Measurements from ENCODE around the gene EFCAB9.

EFCAB9 gene

DNA sequence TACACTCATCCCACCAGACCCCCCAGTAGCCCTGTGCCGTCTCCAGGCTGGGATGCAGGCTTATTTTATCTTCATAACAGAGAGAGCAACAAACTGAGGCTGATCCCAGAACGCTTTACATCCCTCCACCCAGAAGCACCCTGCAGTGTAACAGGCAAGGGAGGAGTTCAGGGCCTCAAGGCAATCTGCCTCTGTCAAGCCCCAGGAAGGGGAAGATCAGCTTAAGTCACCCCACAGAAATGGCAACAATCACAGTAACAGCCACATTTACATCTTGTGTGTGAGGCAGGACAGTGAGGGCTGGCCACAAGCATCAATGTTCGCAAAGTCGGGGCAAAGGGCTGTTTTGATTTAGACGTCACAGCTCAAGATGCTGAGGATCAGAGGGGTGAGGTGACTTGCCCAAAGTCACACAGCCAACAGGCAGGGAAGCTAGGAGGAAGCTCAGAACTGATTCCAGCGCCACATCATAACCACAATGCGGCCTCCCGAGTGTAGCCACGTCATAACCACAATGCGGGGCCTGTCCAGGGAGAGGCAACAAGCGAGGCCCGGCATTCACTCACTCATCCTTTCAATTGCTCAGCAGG is 20.3 kb upstream of the EFCAB9 start:
- H3K9ac ChIP-seq (ENCODE audit: low read length) = no peak overlapping the region
- H3K27ac ChIP-seq (ENCODE audit: low read length) = no peak overlapping the region
- no peaks in the 10 kb centered on the region for H4K20me1 ChIP-seq (ENCODE audit: insufficient read depth, low read length)
- H3K4me1 ChIP-seq (ENCODE audit: low read length) = peaks cover 24% of the 10 kb centered on the region
- H3K79me2 ChIP-seq (ENCODE audit: low read length) = peaks cover 97% of the 10 kb centered on the region
- TF ChIP-seq EZH2 (optimal IDR thresholded peaks at IDR 0.05; ENCODE audit: low read depth, low read length) = no peak
- no peak for TF ChIP-seq EZH2phosphoT487 (IDR thresholded peaks at IDR 0.05; ENCODE audit: low read length)
- TF ChIP-seq, protein P1, sequence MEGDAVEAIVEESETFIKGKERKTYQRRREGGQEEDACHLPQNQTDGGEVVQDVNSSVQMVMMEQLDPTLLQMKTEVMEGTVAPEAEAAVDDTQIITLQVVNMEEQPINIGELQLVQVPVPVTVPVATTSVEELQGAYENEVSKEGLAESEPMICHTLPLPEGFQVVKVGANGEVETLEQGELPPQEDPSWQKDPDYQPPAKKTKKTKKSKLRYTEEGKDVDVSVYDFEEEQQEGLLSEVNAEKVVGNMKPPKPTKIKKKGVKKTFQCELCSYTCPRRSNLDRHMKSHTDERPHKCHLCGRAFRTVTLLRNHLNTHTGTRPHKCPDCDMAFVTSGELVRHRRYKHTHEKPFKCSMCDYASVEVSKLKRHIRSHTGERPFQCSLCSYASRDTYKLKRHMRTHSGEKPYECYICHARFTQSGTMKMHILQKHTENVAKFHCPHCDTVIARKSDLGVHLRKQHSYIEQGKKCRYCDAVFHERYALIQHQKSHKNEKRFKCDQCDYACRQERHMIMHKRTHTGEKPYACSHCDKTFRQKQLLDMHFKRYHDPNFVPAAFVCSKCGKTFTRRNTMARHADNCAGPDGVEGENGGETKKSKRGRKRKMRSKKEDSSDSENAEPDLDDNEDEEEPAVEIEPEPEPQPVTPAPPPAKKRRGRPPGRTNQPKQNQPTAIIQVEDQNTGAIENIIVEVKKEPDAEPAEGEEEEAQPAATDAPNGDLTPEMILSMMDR (IDR thresholded peaks at IDR 0.05; ENCODE audit: low read length) = no peak
- H2AFZ ChIP-seq (ENCODE audit: low read length) = no peak overlapping the region
- peak overlapping the region; percentile 76; the same call in 1 of the 2 replicates for H3K4me2 ChIP-seq (ENCODE audit: low read depth, low read length)
- no peaks in the 10 kb centered on the region for H3K9me2 ChIP-seq (replicated peaks; ENCODE audit: insufficient read depth, low read length)
- no peaks in the 10 kb centered on the region for H3K27me3 ChIP-seq (replicated peaks; ENCODE audit: insufficient read depth, low read length)
- no peak for DNase-seq
- peaks cover 25% of the 10 kb centered on the region for H3F3A ChIP-seq (ENCODE audit: insufficient read depth, low read length)
- no peaks in the 10 kb centered on the region for H3K9me3 ChIP-seq (replicated peaks; ENCODE audit: insufficient read depth, low read length)
- H3K4me3 ChIP-seq (ENCODE audit: low read length) = 0 out of 2 replicates have a peak overlapping the region, but pooled peaks have one; percentile 64
- no peaks in the 10 kb centered on the region for H3K36me3 ChIP-seq (replicated peaks; ENCODE audit: insufficient read depth, low read length)

DNA sequence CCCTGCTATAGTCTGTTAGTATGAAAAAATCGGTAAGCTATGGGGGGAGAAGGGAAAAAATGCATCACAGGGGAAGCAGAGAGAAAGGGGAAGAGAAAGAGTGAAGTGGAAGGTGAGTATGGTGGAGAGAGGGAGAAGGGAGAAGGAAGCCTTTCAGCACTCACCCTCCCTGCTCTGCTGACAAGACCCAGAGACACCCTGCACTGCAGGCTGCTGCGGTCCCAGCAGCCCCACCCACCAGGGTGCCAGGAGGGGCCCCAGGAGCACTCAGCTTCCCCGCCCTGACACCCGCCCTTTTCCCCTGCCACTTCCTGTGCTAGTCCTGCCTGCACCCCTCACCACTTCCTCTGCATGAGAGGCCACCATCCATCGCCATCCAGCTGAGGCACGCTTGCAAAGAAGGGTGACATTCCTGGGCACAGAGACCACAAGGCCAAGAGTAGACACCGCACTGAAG is 18.7 kb upstream of the EFCAB9 start:
- no peak for TF ChIP-seq EZH2 (optimal IDR thresholded peaks at IDR 0.05; ENCODE audit: low read depth, low read length)
- no peak for TF ChIP-seq EZH2phosphoT487 (IDR thresholded peaks at IDR 0.05; ENCODE audit: low read length)
- TF ChIP-seq, protein P1 (IDR thresholded peaks at IDR 0.05; ENCODE audit: low read length) = no peak
- Histone ChIP-seq H3K36me3 (replicated peaks; ENCODE audit: insufficient read depth, low read length) (no peaks in the 10 kb centered on the region), H3K4me3 (ENCODE audit: low read length) (peak overlapping the region; percentile 64), H3F3A (ENCODE audit: insufficient read depth, low read length) (peaks cover 40% of the 10 kb centered on the region), H3K4me2 (ENCODE audit: low read depth, low read length) (peak overlapping the region; percentile 76), H3K79me2 (ENCODE audit: low read length) (peaks cover 92% of the 10 kb centered on the region), H4K20me1 (ENCODE audit: insufficient read depth, low read length) (no peaks in the 10 kb centered on the region), H3K27ac (ENCODE audit: low read length) (peak overlapping the region; percentile 72), H3K9me2 (replicated peaks; ENCODE audit: insufficient read depth, low read length) (no peaks in the 10 kb centered on the region), H3K27me3 (replicated peaks; ENCODE audit: insufficient read depth, low read length) (no peaks in the 10 kb centered on the region), H3K4me1 (ENCODE audit: low read length) (peaks cover 34% of the 10 kb centered on the region), H3K9ac (ENCODE audit: low read length) (peak overlapping the region; percentile 54), H2AFZ (ENCODE audit: low read length) (no peak overlapping the region), H3K9me3 (replicated peaks; ENCODE audit: insufficient read depth, low read length) (no peaks in the 10 kb centered on the region)
- DNase-seq = peak; percentile 90

DNA sequence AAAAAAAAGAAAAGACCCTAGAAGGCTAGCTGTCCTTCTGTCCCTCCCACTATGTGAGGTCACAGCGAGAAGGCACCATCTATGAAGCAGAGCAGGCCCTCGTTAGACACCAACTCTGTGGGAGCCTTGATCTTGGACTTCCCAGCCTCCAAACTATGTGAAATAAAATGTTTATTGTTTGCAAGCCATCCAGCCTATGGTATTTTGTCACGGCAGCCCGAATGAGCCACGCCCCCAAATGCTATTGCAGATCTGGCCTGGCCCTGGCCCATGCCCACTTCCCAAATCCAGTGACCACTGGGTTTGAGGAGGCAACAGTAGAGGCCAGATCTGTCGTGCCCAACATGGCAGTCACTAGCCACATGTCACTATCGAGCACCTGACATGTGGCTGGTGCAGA is 16.8 kb upstream of the EFCAB9 start:
- Histone ChIP-seq H3K79me2 (ENCODE audit: low read length) (peaks cover 91% of the 10 kb centered on the region), H3K4me1 (ENCODE audit: low read length) (peaks cover 41% of the 10 kb centered on the region), H3K27ac (ENCODE audit: low read length) (peak overlapping the region; percentile 2; the same call in 1 of the 2 replicates), H3K9me2 (replicated peaks; ENCODE audit: insufficient read depth, low read length) (no peaks in the 10 kb centered on the region), H3K9me3 (replicated peaks; ENCODE audit: insufficient read depth, low read length) (no peaks in the 10 kb centered on the region), H3K36me3 (replicated peaks; ENCODE audit: insufficient read depth, low read length) (no peaks in the 10 kb centered on the region), H3K9ac (ENCODE audit: low read length) (no peak overlapping the region), H3K4me3 (ENCODE audit: low read length) (no peak overlapping the region), H3K4me2 (ENCODE audit: low read depth, low read length) (no peak overlapping the region), H4K20me1 (ENCODE audit: insufficient read depth, low read length) (no peaks in the 10 kb centered on the region), H2AFZ (ENCODE audit: low read length) (no peak overlapping the region), H3F3A (ENCODE audit: insufficient read depth, low read length) (peaks cover 44% of the 10 kb centered on the region), H3K27me3 (replicated peaks; ENCODE audit: insufficient read depth, low read length) (no peaks in the 10 kb centered on the region)
- no peak for DNase-seq
- TF ChIP-seq EZH2 (optimal IDR thresholded peaks at IDR 0.05; ENCODE audit: low read depth, low read length) = no peak
- TF ChIP-seq, protein P1 (IDR thresholded peaks at IDR 0.05; ENCODE audit: low read length) = no peak
- TF ChIP-seq EZH2phosphoT487 (IDR thresholded peaks at IDR 0.05; ENCODE audit: low read length) = no peak

Measured in MM.1S (cell line).